ENCODE results near the gene OR13C5.
"Not testable (repeated sequence)": the region's sequence is repeated elsewhere in the genome, so short reads cannot be mapped to it uniquely, and the experiment has no call there.

Gene OR13C5, protein sequence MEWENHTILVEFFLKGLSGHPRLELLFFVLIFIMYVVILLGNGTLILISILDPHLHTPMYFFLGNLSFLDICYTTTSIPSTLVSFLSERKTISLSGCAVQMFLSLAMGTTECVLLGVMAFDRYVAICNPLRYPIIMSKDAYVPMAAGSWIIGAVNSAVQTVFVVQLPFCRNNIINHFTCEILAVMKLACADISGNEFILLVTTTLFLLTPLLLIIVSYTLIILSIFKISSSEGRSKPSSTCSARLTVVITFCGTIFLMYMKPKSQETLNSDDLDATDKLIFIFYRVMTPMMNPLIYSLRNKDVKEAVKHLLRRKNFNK

DNA sequence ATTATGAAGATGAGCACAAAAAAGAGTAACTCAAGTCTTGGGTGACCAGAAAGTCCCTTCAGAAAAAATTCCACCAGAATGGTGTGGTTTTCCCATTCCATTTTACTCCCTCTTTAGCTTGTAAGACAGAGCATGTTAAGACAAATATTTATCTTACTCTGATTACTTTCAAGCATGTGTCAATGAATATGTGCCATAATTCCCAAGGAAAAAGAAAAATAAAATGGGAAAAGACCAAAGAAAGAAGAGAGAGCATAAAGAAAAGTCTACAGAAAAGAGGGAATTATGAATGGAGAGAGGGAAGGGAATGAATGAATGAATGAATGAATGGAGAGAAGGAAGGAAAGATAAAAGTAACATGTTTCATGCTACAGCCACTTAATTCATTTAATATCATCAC is at the start of gene OR13C5:
Gene OR13C5, minus strand, starts transcription at position 101 of the 400 bp plus-strand sequence. Its CDS starts 0 bp downstream, at position 101.
- in situ Hi-C loops (cut with MboI; ENCODE audit: low pct_unique_long_range_greater_than_20kb, low sequenced_read_pairs, unreplicated experiment), result not testable (repeated sequence)

DNA sequence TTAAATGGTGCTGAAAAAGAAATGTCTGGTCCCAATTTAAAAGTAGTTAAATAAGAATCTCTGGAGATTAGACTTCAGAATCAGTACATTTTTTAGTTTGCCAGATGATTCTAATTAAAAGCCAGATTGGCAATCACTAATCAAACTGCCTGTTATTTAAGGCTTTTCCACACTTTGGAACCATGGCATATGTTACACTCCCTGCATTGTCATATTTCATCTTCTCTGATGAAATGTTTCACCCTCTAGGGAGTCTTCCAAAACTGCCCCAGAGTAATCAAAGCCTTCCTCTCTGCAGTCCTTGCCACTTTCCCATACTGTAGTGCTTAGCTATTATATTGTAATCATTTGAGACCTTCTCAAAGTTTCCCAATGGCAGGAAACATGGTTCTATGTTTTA is 36.2 kb upstream of the OR13C5 start:
- in situ Hi-C loops (cut with MboI; ENCODE audit: low pct_unique_long_range_greater_than_20kb, low sequenced_read_pairs, unreplicated experiment), result no loop called here
- DNase-seq (ENCODE audit: low spot score), result no peak
- TF ChIP-seq, protein P1, sequence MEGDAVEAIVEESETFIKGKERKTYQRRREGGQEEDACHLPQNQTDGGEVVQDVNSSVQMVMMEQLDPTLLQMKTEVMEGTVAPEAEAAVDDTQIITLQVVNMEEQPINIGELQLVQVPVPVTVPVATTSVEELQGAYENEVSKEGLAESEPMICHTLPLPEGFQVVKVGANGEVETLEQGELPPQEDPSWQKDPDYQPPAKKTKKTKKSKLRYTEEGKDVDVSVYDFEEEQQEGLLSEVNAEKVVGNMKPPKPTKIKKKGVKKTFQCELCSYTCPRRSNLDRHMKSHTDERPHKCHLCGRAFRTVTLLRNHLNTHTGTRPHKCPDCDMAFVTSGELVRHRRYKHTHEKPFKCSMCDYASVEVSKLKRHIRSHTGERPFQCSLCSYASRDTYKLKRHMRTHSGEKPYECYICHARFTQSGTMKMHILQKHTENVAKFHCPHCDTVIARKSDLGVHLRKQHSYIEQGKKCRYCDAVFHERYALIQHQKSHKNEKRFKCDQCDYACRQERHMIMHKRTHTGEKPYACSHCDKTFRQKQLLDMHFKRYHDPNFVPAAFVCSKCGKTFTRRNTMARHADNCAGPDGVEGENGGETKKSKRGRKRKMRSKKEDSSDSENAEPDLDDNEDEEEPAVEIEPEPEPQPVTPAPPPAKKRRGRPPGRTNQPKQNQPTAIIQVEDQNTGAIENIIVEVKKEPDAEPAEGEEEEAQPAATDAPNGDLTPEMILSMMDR (IDR thresholded peaks at IDR 0.05; ENCODE audit: extremely low read depth, insufficient read depth, missing control alignments), result no peak

More for the DNA sequence above, at the start of gene OR13C5:
- not testable (repeated sequence) for DNase-seq (ENCODE audit: low spot score)

DNA sequence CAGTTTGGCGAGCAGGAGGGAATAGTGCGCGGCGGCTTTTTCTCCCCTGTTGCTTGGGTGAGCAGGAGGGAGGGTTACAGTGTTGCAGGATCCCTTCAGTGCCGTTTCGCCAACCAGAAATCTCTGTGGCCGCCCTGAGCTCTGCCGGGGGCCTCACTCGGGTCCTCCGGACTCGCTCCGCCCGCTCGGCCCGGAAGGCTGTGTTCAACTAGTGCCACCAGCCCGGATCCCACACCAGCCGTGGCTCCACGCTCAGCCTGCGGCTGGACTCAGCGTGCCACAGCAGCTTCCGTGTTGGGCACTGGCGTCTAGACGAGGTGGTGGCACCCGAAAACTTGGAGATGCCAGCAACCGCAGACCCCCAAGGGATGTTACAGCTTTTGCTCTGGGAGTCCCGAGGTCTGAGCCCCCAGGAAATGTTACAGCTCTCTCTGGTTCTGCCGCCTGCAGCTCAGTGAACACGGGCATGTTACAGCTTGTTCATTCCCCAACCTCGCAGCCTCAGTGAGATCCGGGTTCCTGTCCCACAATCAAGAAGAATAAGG is 34.8 kb upstream of the OR13C5 start:
- TF ChIP-seq, protein P1 (IDR thresholded peaks at IDR 0.05; ENCODE audit: extremely low read depth, insufficient read depth, missing control alignments), result no peak
- no peak for DNase-seq (ENCODE audit: low spot score)
- in situ Hi-C loops (cut with MboI; ENCODE audit: low pct_unique_long_range_greater_than_20kb, low sequenced_read_pairs, unreplicated experiment), result no loop called here

DNA sequence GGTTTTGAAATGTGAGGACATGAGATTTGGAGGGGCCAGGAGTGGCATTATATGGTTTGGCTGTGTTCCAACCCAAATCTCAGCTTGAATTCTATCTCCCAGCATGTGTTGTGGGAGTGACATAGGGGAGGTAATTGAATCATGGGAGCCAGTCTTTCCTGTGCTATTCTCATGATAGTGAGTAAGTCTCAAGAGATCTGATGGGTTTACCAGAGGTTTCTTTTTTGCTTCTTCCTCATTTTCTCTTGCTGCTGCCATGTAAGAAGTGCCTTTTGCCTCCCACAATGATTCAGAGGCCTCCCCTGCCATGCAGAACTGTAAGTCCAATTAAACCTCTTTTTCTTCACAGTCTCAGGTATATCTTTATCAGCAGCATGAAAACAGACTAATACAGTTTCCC is 26.8 kb upstream of the OR13C5 start:
- DNase-seq (ENCODE audit: low spot score); in situ Hi-C loops (cut with MboI; ENCODE audit: low pct_unique_long_range_greater_than_20kb, low sequenced_read_pairs, unreplicated experiment): not testable (repeated sequence)

DNA sequence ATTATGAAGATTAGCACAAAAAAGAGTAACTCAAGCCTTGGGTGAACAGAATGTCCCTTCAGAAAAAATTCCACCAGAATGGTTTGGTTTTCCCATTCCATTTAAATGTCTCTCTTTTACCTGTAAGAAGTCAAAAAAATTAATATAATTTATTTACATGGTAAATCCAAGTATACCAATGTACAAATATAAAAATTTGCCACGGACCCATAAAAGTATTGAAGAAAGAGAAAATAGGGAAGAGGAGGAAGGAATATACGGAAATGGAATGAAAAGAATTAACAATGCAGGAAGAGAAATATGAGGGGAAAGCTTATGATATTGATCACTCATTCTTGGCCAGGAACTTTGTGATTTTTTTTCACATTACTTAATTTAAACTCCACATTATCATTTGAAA is 18.9 kb upstream of the OR13C5 start, which contains the start of gene OR13C9:
Gene OR13C9, minus strand, starts transcription at position 101 of the 400 bp plus-strand sequence. Its CDS starts 0 bp downstream, at position 101.
- in situ Hi-C loops (cut with MboI; ENCODE audit: low pct_unique_long_range_greater_than_20kb, low sequenced_read_pairs, unreplicated experiment), result no loop called here
- DNase-seq (ENCODE audit: low spot score), result no peak
- TF ChIP-seq, protein P1 (IDR thresholded peaks at IDR 0.05; ENCODE audit: extremely low read depth, insufficient read depth, missing control alignments), result no peak

DNA sequence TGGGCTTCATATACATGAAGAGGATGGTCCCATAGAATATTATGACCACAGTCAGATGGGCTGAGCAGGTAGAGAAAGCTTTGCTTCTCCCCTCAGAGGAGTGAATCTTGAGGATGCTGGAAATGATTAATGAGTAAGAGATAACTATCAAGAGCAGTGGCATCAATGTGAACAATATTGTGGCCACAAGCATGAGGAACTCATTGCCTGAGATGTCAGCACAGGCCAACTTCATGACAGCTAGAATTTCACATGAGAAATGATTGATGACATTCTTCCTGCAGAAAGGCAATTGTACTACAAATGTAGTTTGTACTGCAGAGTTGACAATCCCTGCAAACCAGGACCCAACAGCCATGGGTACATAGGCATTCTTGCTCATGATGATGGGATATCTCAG is 18.2 kb upstream of the OR13C5 start:
- in situ Hi-C loops (cut with MboI; ENCODE audit: low pct_unique_long_range_greater_than_20kb, low sequenced_read_pairs, unreplicated experiment), result no loop called here
- no peak for DNase-seq (ENCODE audit: low spot score)
- TF ChIP-seq, protein P1 (IDR thresholded peaks at IDR 0.05; ENCODE audit: extremely low read depth, insufficient read depth, missing control alignments), result no peak

DNA sequence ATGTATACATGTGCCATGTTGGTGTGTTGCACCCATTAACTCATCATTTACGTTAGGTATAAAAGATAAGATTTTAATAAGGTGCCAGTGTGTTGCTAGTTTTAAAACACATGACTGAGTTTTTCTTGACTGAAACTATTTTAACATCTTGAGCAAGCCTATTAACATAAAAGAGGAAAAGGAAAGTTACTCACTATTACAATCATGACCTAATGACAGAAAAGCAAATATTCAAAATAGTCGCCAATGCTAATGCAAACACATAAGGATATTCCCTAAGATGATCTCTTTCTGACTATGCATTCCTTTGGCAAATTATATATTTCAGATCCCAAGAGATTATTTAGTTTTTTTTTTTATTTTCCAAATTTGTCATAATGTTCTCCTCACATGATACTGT is 12.0 kb upstream of the OR13C5 start:
- DNase-seq (ENCODE audit: low spot score), result no peak
- in situ Hi-C loops (cut with MboI; ENCODE audit: low pct_unique_long_range_greater_than_20kb, low sequenced_read_pairs, unreplicated experiment), result no loop called here
- TF ChIP-seq, protein P1 (IDR thresholded peaks at IDR 0.05; ENCODE audit: extremely low read depth, insufficient read depth, missing control alignments), result no peak

Measured in GM13977 (cell line).